GM19467 (cell line): ENCODE data around the gene ROCK2.
A peak's percentile ranks its signal among the peaks of the same experiment; 100 is the strongest.

Source experiments
- ATAC-seq: cut with Tn5 transposase; IDR thresholded peaks from one replicate; pipeline ENCODE4 v1.9.1; 2021; ENCODE audit warnings: mild to moderate bottlenecking, moderate library complexity; ENCODE audit not compliant: unreplicated experiment

ROCK2 gene

GRCh38 chr2:11158916-11159573 is 185.4 kb downstream of the ROCK2 start:
- ATAC-seq, result no peak

GRCh38 chr2:11157731-11158130 is 186.7 kb downstream of the ROCK2 start:
- ATAC-seq, result no peak

- ATAC-seq, result no peak
These were observed 187.1 kb downstream of the ROCK2 start for GRCh38 chr2:11157296-11157695.

GRCh38 chr2:11156396-11157075 is 187.9 kb downstream of the ROCK2 start:
- ATAC-seq, result no peak

GRCh38 chr2:11155381-11156035 is 188.9 kb downstream of the ROCK2 start, which contains the start of gene SLC66A3:
Gene SLC66A3 (plus strand): TSS chr2:11155467. CDS start chr2:11155547, 80 bp downstream.
- ATAC-seq, result peak; percentile 80

GRCh38 chr2:11154923-11155380 is 189.5 kb downstream of the ROCK2 start:
- ATAC-seq, result peak; percentile 48

GRCh38 chr2:11154016-11154922 is 190.2 kb downstream of the ROCK2 start:
- ATAC-seq, result peak; percentile 11

GRCh38 chr2:11152591-11152990 is 191.8 kb downstream of the ROCK2 start:
- ATAC-seq, result no peak

GRCh38 chr2:11147263-11147662 is 197.2 kb downstream of the ROCK2 start:
- no peak for ATAC-seq

- ATAC-seq, result no peak
These were observed 198.4 kb downstream of the ROCK2 start for GRCh38 chr2:11146076-11146475.

- ATAC-seq, result no peak
These were observed 199.1 kb downstream of the ROCK2 start for GRCh38 chr2:11145350-11145749.

- ATAC-seq, result no peak
These were observed 199.7 kb downstream of the ROCK2 start for GRCh38 chr2:11144738-11145079.

- ATAC-seq, result no peak
These were observed 200.2 kb downstream of the ROCK2 start for GRCh38 chr2:11144077-11144737.

- no peak for ATAC-seq
These were observed 201.4 kb downstream of the ROCK2 start for GRCh38 chr2:11142987-11143386.

- ATAC-seq, result no peak
These were observed 202.1 kb downstream of the ROCK2 start for GRCh38 chr2:11142330-11142729.

- ATAC-seq, result no peak
These were observed 203.1 kb downstream of the ROCK2 start for GRCh38 chr2:11141319-11141718.

GRCh38 chr2:11140492-11140891 is 203.9 kb downstream of the ROCK2 start:
- no peak for ATAC-seq

- ATAC-seq, result no peak
These were observed 210.1 kb downstream of the ROCK2 start for GRCh38 chr2:11134349-11134748.

GRCh38 chr2:11133936-11134320 is 210.5 kb downstream of the ROCK2 start:
- ATAC-seq, result no peak

GRCh38 chr2:11133238-11133935 is 211.0 kb downstream of the ROCK2 start:
- no peak for ATAC-seq
